HG03520 (cell line): ENCODE data around the gene EAPP.
"Not testable (repeated sequence)": the region's sequence is repeated elsewhere in the genome, so short reads cannot be mapped to it uniquely, and the experiment has no call there.

Experiments
- ATAC-seq: cut with Tn5 transposase; IDR thresholded peaks from one replicate; pipeline ENCODE4 v1.9.1; 2021; ENCODE audit warnings: mild to moderate bottlenecking, moderate library complexity; ENCODE audit not compliant: unreplicated experiment

Gene EAPP

GRCh38 chr14:34538096-34538495, 1.4 kb downstream of the EAPP start:
- not testable (repeated sequence) for ATAC-seq

GRCh38 chr14:34537677-34538009, 1.9 kb downstream of the EAPP start:
- no peak for ATAC-seq

- no peak for ATAC-seq
Measured at GRCh38 chr14:34536951-34537676, 2.4 kb downstream of the EAPP start.

GRCh38 chr14:34527591-34527990, 11.9 kb downstream of the EAPP start:
- no peak for ATAC-seq

GRCh38 chr14:34524216-34524615, 15.3 kb downstream of the EAPP start:
- ATAC-seq, result not testable (repeated sequence)

GRCh38 chr14:34522496-34522895, 17.0 kb downstream of the EAPP start:
- no peak for ATAC-seq

GRCh38 chr14:34521071-34521470, 18.4 kb downstream of the EAPP start:
- not testable (repeated sequence) for ATAC-seq

- not testable (repeated sequence) for ATAC-seq
Measured at GRCh38 chr14:34520304-34520970, 19.1 kb downstream of the EAPP start.

GRCh38 chr14:34507884-34508283, 31.6 kb downstream of the EAPP start:
- no peak for ATAC-seq

GRCh38 chr14:34507459-34507858, 32.0 kb downstream of the EAPP start:
- ATAC-seq, result no peak

GRCh38 chr14:34505124-34505491, 34.4 kb downstream of the EAPP start:
- ATAC-seq, result not testable (repeated sequence)

GRCh38 chr14:34504027-34504426, 35.5 kb downstream of the EAPP start:
- ATAC-seq, result not testable (repeated sequence)

GRCh38 chr14:34502545-34503225, 36.8 kb downstream of the EAPP start:
- no peak for ATAC-seq

GRCh38 chr14:34502001-34502400, 37.5 kb downstream of the EAPP start:
- ATAC-seq, result no peak

- no peak for ATAC-seq
Measured at GRCh38 chr14:34501004-34501580, 38.4 kb downstream of the EAPP start.

GRCh38 chr14:34498684-34499412, 40.7 kb downstream of the EAPP start:
- ATAC-seq, result no peak

GRCh38 chr14:34496679-34497513, 42.6 kb downstream of the EAPP start:
- no peak for ATAC-seq

- no peak for ATAC-seq
Measured at GRCh38 chr14:34496007-34496678, 43.4 kb downstream of the EAPP start.

GRCh38 chr14:34489324-34489723, 50.2 kb downstream of the EAPP start:
- no peak for ATAC-seq

GRCh38 chr14:34488528-34488927, 51.0 kb downstream of the EAPP start:
- no peak for ATAC-seq
